Measurements from ENCODE around the gene SECISBP2. TPM values are rescaled to one million over a fixed set of nuclear protein-coding genes. Genes with fewer than 3 reads are reported as not detected.
"Not testable (repeated sequence)": the region's sequence is repeated elsewhere in the genome, so short reads cannot be mapped to it uniquely, and the experiment has no call there.

Gene SECISBP2
- total RNA-seq, 1 donor from 2014 or later = 16.4 TPM

DNA sequence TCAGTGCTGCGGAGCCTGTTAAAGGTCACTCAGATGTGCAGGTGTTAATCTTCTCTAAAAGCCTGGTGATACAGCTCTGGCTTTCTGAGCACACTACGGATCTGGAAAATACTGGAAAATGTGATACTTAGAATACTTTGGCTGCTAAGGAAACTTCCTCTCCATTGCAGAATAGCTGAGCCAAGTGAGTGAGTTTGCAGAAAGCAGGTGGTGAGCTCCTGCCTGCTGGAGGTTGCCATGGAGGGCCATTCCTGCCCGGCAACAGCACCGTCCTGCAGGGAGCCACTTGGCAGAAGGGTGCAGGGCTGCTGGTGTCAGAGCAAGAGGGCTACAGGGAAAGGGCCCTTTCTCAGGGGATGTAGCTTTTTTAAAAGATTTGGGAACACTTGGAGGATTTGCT, 40.7 kb downstream of the SECISBP2 start:
- DNase-seq (ENCODE audit: missing footprints) (no peak), ATAC-seq (no peak)
- intact Hi-C loops (cut with DNase I) = no loop called here

DNA sequence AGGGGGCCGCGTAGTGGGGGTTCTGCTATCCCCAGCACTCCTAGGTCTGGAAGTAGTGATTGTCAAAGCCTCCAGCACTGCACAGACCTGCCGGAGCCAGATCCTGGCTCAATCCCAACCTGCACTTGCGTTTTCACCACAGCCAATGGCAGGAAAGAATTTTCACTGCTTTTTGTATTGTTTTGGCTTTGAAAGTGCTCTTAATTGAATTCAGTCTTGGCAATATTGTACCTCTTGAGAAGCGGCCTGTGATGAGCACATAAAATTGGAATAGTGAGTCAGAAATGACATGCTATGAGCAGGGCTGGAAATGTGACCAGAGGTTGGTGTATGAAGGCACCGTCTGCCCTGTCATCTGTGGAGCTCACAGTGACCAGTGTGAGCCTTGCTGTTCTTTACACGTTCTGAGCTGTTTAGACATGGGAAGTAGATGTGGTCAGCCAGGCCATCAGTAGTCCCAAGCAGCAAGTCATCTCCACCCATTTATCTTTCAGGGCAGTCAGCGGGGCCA, 41.5 kb downstream of the SECISBP2 start:
- no peak for ATAC-seq
- intact Hi-C loops (cut with DNase I) = loop anchor here (10.0 kb wide), 1 partner anchor 65 kb away; no protein-coding TSS in a partner anchor
- DNase-seq (ENCODE audit: missing footprints) = no peak

DNA sequence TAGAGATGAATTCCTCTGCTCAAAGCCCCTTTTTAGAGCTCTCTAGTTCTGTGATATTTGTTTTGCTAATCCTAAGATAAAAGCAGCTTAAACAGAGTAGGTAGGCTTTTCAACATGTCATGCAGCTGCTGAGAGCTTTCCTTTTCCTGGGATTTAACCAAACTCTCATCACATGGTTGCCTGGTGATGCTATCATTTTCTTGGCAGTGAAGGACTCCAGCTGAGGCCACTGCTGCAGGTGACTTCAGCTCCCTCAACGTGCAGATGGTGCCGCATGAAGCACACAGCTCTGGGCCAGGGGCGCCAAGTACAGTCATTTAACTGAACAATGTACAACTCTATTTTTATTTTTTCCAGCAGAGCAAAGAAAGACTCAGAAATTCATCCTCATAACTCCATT, 42.2 kb downstream of the SECISBP2 start:
- no peak for DNase-seq (ENCODE audit: missing footprints)
- no peak for ATAC-seq
- intact Hi-C loops (cut with DNase I) = loop anchor here (10.0 kb wide), 1 partner anchor 64 kb away; no protein-coding TSS in a partner anchor

DNA sequence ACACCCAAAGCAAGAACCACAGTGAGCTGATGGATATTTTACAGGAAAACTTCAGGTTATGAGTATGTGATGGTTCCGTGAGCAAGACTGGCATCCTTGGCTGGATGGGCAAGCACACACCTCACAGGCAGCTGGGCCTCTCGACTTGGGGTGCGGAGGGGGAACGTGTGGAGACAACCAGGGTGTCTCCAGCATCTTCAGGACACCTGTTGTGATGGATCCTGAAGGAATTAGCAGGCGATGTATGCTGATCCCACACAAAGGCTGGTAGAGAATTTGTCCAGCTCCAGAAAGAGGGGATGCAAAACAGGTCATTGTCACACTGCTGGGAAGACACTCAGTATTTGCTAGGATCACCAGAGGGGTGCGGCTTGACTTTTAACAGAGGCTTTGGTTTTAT, 42.7 kb downstream of the SECISBP2 start:
- ATAC-seq = no peak
- no peak for DNase-seq (ENCODE audit: missing footprints)
- intact Hi-C loops (cut with DNase I) = loop anchor here (10.0 kb wide), 1 partner anchor 64 kb away; no protein-coding TSS in a partner anchor

DNA sequence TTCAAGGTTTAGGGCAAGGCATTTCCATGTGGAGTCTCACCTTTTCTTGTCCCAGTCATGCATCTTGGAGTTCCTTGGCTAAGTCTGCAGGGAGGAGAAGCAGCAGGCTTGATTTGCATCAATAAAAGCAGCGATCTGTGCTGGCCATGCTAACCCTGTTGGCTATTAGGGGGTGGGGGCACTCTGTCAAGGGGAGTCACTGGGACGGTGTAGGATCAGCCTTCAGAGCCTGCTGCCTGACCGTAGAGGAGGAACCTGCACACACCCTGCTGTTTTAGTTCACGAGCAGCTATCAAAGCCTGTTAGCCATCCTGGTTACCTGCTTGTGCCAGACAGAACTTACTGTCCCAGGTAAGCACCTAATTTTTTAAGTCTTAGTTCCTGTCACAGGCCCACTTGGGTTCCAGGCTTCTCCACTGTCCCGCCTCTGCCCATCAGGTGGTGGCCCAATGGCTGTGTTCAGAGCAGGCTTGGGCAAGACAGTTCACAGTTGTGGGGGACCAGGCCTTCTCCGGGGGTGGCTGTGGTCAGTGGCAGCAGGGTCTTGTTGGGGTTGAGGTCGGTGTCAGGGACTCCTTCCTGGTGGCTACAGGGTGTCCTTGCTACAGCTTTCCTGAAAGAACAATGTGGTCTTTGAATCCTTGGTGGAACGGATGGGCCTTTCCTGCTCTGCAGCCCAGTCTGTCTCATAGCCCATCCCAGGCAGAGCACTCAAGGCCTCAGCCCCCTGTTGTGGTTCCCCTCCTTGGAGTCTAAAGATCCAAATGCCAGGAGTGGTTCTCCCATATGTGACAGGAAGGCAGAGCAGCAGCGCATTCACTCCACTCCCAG, 43.7 kb downstream of the SECISBP2 start:
- ATAC-seq = no peak
- no peak for DNase-seq (ENCODE audit: missing footprints)
- intact Hi-C loops (cut with DNase I) = loop anchor here (10.0 kb wide), 1 partner anchor 63 kb away; no protein-coding TSS in a partner anchor

DNA sequence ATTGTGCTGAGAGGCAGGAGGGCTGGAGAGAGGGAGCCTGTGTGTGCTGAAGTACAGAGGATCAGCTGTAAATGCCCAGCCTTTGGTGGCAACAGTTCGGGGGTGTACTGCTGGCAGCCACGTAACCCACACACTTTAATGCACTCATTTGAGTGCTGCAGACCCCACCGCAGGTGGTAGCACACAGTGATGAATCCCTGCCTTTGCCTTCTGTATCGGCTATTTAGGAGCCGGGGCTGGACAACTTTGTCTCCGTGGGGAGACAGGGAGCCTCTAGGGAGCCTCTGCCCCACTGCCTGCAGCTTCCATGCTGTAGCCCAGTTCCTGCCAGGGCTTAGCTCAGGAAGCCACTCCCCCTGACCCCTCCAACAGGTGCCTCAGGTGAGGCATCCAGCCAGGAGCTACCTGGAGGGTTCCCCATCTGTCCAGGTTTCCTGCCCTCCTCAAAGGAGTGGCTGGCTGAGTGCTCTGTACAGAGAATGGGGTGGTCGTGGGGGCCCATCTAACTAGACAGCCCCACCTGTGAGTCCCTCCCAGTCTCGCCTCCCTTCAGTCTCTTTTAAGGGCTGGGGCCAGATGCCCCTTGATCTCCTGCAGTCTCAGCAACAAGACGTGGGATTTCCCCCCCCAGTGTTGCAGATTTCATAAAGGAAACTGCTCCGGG, 44.5 kb downstream of the SECISBP2 start:
- DNase-seq (ENCODE audit: missing footprints) = no peak

DNA sequence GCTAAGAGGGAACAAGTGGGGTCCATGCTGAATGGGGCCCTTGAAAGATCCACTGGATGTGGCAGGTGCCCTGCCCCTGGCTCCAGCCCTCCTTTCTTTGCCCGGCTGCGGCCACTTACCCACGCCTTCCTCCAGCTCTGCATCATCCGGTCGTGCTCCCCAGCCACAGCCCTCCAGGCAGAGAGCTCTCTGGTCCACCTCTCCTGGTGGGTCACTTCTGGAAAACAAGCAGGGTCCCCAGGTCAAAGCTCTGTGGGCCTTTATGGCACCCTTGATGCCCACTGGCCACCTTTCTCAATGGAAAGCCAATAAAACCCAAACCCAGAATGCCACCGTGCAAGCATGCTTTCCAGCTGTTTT, 45.0 kb downstream of the SECISBP2 start:
- no peak for DNase-seq (ENCODE audit: missing footprints)

More for the DNA sequence above, 44.5 kb downstream of the SECISBP2 start:
- intact Hi-C loops (cut with DNase I) = loop anchor here (10.0 kb wide), 1 partner anchor 62 kb away; no protein-coding TSS in a partner anchor
- no peak for ATAC-seq

DNA sequence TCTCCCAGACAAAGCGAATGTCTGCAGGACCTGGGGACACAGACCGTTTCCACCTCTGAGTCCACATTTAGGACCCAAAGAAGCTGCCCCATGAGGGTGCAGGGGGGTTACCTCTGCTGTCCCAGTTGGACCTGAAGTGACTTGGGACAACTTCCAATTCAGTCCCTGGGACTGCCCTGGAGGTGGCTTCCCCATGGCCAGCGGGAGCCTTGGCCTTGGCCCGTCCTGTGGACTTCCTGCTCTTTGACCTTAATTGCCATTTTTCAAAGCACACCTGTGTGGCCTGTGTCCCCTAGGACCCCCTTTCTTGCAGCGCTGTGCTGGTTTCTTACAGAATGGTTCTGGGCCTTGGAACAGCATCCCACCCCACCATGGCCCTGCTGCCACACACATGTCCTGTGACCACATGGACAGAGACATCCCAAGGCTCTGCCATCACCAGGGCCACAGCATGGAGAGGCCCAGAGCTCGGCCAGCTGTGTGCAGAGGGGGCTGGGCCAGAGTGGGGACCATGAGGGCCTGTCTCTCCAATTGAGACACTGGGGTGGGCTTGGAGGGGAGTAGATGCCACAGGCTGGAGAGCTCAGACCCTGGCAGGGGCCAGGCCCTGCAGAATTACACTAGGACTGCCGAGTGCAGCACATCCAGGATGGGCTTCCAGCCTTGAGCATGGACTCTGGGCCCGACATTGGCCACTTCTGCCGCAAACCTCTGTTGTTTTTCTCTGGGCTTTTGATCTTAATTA, 45.8 kb downstream of the SECISBP2 start:
- no peak for ATAC-seq

More for the DNA sequence above, 45.0 kb downstream of the SECISBP2 start:
- intact Hi-C loops (cut with DNase I) = loop anchor here (10.0 kb wide), 1 partner anchor 62 kb away; no protein-coding TSS in a partner anchor
- ATAC-seq = no peak

DNA sequence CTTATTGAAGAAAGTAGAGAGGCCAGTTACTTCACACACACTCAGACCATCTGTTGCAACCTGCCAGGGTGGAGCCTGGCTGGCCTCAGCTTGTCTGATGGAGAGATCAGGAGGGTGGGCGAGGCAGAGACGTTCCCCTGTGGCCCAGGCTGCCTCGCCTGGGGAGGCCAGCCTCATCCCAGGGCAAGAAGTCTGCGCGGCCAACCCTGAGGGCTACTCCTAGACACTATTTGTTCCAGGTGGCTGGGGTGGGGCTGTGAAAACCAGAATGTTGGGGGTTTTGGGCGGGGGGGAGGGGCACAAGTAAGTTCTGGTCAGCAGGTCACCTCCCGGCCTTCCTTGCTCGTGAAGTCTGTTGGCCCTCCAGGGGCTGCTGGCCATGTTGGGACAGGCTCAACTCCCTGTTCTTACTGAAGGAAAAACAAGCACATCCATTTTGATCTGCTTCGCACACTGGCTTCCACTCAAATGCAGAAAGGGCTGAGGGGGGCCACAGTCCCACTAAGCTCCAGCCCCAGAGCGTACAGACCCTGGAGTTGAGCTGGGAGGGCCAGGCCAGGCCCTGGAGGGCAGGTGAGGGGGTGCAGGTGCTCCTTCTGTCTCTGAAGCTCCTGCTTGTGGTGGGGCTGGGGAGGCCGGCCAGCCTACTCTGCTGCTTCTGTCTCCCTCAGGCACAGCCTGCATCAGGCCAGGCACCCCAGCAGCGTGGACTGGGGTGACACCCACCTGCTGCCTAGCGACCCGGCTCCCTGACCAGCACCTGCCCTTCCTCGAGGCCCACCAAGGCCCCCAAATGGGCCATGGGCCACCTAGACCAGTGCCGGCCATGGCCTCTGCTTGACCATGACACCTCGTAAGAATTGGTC, 46.6 kb downstream of the SECISBP2 start:
- intact Hi-C loops (cut with DNase I) = loop anchor here (10.0 kb wide), 1 partner anchor 60 kb away; no protein-coding TSS in a partner anchor
- ATAC-seq (no peak), DNase-seq (ENCODE audit: missing footprints) (no peak)

More for the DNA sequence above, 45.8 kb downstream of the SECISBP2 start:
- intact Hi-C loops (cut with DNase I) = loop anchor here (10.0 kb wide), 1 partner anchor 61 kb away; no protein-coding TSS in a partner anchor
- DNase-seq (ENCODE audit: missing footprints) = no peak

DNA sequence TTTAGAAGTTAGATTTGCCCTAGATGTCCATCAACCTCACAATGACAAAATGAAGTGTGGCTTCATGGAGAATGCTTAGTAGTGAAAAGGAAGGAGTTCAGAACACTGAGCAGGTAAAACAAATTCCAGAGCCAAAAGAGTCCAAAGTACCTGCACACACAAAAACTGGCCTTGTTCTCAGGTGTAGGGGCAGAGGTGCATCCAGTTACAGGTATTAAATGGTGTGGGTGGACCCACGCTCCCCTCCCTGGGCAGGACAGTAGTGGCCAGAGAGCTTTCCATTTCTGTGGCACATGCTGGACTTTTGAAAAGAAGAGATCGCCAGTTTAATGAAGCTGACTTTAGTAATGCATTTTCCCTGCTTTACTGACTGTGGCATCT, 47.2 kb downstream of the SECISBP2 start:
- ATAC-seq = no peak
- intact Hi-C loops (cut with DNase I) = loop anchor here (10.0 kb wide), 1 partner anchor 59 kb away; no protein-coding TSS in a partner anchor
- DNase-seq (ENCODE audit: missing footprints) = no peak

DNA sequence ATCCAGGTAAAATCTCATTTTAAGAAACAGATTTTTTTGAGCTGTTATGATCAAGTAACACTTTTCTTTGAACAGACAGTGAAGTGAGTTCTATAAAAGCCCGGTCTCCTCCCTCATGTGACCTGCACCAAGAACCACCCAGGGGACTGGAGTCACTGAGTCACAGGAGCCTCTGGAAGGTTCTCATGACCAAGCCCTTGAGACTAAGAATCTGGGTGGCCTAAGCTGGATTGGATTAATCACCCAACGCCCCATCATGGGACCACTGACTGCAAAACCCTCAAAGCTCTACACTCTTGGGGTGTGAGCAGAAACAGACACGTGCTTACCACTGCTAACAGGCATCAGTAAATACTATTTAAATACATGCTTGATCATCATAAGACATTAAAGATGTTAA, 48.4 kb downstream of the SECISBP2 start:
- intact Hi-C loops (cut with DNase I) = loop anchor here (10.0 kb wide), 1 partner anchor 58 kb away; no protein-coding TSS in a partner anchor
- DNase-seq (ENCODE audit: missing footprints) (no peak), ATAC-seq (no peak)

DNA sequence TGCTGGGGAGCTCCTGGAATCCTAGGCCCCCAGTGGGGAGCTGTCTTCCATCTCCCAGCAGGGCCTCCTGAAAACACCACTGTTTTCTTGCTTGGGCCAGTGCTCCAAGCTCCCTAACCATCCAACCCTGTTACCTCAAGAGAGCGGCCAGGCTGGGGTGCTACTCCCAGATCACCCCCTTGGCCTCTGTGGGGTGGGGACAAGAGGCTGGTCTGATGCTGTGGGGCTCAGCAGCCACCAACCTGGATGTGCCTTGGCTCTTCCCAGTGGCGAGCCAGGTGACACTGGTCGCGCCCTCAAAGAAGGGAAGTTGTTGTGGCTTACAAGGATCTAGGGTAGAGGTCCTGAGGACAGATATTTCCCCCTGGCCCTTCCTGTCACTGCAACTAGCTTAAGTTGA, 49.0 kb downstream of the SECISBP2 start:
- intact Hi-C loops (cut with DNase I) = loop anchor here (10.0 kb wide), 1 partner anchor 58 kb away; no protein-coding TSS in a partner anchor
- DNase-seq (ENCODE audit: missing footprints) = no peak
- ATAC-seq = no peak

DNA sequence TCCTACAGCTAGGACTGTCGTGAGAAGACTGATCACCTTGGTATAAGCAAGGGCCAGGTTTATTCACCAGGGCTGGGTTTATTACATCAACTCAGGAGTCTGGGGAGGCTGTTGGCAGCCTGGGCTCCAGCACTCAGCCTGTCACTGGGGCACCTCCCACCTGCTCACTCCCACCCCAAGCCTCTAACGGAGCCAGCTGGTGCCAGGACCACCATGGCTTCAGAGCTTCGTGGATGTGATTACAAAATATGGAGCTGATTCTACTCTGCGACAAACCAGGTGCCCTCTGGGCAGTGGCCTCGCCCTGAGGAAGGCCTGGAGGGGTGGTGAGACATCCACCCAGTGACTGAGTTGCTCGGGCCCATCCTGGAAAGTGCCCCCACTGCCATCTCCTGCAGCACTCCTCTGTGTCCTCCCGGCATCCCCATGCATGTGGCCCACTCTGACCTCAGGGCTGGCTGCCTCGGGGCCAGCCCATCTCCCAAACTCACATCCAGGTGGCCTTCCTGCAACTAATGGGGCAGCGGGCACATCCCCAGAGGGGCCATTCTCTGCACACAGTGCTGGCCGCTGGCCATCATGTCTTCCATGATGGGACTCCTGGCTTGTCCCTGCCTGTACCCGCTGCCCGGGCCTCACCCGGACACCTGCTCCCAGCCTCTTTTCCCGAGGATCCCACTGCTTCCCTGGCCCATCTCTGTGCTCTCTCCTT, 49.6 kb downstream of the SECISBP2 start:
- intact Hi-C loops (cut with DNase I) = loop anchor here (10.0 kb wide), 1 partner anchor 57 kb away; no protein-coding TSS in a partner anchor
- no peak for ATAC-seq
- DNase-seq (ENCODE audit: missing footprints) = no peak

DNA sequence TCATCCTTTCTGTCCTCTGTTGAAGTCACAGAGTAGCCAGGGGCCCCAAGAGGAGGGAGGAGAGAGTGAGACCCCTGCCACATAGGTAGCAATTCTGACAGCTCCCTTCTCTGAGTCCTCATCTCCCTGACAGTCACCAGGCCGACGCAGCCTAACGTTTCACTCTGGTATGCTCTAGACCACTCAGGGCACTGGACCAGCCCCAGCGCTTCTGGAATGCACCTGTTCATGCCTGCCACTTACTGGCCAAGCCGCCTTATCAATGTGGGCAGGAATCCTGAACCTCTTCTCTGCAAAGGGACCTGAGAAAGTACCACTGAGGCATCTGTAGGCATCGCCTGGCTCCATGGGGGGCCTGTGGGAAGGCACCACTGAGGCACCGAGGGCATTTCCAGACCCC, 50.2 kb downstream of the SECISBP2 start:
- DNase-seq (ENCODE audit: missing footprints) (no peak), ATAC-seq (no peak)
- intact Hi-C loops (cut with DNase I) = loop anchor here (10.0 kb wide), 1 partner anchor 56 kb away; no protein-coding TSS in a partner anchor

DNA sequence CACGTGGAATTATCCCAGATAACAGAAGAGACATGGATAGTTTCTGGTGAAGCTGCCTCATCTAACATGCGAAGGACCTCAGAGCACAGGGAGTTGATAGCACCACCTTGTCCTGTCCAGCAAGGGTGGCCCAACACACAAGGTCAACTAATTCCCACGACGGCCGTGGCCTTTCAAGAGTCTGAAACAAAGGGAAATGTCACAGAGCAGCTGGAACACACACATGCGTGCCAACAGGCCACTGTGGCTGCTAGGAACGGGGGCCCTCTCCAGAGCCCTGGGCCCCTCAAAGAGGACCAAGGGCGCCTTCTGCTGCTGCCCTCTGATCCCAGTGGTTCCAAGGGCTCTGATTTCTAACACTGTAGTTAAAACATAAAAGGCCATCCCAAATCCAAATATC, 50.7 kb downstream of the SECISBP2 start:
- ATAC-seq (no peak), DNase-seq (ENCODE audit: missing footprints) (no peak)
- intact Hi-C loops (cut with DNase I) = loop anchor here (10.0 kb wide), 1 partner anchor 56 kb away; no protein-coding TSS in a partner anchor

DNA sequence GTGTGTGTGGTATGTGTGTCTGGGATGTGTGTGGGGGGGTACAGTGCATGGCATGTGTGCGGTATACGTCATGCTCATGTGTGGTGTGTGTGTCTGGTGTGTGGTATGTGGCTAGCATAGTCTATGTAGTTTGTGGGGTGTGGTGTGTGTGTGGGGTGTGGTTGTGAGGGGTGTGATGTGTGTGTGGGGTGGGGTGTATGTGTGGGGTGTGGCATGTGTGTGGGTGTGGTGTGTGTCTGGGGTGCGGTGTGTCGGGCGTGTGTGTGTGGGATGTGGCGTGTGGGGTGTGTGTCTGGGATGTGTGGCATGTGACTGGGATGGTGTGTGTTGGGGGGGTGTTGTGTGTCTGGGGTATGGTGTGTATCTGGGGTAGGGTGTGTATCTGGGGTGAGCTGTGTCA, 52.3 kb downstream of the SECISBP2 start:
- ATAC-seq = no peak
- no peak for DNase-seq (ENCODE audit: missing footprints)
- intact Hi-C loops (cut with DNase I) = no loop called here

DNA sequence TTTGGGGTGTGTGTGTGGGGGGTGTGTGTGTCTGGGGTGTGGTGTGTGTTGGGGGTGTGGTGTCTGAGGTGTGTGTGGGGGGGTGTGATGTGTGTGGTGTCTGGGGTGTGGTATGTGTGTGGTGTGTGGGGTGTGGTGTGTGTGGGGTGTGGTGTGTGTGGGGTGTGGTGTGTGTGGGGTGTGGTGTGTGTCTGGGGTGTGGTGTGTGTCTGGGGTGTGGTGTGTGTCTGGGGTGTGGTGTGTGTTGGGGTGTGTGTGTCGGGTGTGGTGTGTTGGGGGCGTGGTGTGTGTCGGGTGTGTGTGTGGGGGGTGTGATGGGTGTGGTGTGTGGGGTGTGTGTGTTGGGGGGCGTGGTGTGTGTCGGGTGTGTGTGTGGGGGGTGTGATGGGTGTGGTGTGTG, 53.5 kb downstream of the SECISBP2 start:
- ATAC-seq; intact Hi-C loops (cut with DNase I); DNase-seq (ENCODE audit: missing footprints): not testable (repeated sequence)

Measured in Right ventricle myocardium inferior (tissue), 1 donor.